ENCODE measurements around the gene TNFSF15.

DNA sequence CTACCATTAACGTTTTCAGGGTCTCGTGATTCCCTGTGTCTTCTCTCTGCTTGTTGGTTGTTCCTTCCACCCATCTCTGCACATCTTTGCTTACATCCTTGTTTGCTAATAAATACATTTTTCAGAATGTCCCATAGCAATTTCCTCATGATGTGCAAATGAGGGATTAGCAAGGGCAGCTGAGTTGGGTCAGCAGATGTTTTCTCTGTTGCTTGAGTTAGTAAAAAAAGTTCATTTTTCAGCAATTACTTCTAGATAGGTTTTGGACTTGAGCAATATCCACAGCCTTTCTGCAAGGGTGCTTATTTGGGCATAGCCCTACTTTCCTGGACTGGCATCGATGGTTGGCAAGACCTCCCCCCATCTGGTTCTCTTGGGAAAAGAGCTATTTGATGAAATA lies 4.8 kb upstream of the TNFSF15 start:
- TF ChIP-seq, protein P1, sequence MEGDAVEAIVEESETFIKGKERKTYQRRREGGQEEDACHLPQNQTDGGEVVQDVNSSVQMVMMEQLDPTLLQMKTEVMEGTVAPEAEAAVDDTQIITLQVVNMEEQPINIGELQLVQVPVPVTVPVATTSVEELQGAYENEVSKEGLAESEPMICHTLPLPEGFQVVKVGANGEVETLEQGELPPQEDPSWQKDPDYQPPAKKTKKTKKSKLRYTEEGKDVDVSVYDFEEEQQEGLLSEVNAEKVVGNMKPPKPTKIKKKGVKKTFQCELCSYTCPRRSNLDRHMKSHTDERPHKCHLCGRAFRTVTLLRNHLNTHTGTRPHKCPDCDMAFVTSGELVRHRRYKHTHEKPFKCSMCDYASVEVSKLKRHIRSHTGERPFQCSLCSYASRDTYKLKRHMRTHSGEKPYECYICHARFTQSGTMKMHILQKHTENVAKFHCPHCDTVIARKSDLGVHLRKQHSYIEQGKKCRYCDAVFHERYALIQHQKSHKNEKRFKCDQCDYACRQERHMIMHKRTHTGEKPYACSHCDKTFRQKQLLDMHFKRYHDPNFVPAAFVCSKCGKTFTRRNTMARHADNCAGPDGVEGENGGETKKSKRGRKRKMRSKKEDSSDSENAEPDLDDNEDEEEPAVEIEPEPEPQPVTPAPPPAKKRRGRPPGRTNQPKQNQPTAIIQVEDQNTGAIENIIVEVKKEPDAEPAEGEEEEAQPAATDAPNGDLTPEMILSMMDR (IDR thresholded peaks at IDR 0.05) = no peak
- TF ChIP-seq EP300 (IDR thresholded peaks at IDR 0.05) (no peak), POLR2A (IDR thresholded peaks at IDR 0.05) (no peak)

Measured in ovary (tissue), 3 donors.